IMR-90 (cell line): Measurements from ENCODE around the gene EED.

Source experiments
- CTCF ChIP-seq: conservative IDR thresholded peaks from 2 replicates; pipeline ENCODE4 v1.5.1; 2012; ENCODE audit warnings: mild to moderate bottlenecking, low read depth, low read length, improper control_type of control experiment
- FOS ChIP-seq: fragments of 150-350 bp; IDR thresholded peaks from 2 replicates; pipeline ENCODE4 v1.6.1; 2016; ENCODE audit warnings: low read depth, low read length
- RAD21 ChIP-seq: IDR thresholded peaks from 2 replicates; pipeline ENCODE4 v1.6.1; 2012; ENCODE audit warnings: low read length, improper control_type of control experiment
- RCOR1 ChIP-seq: IDR thresholded peaks from 2 replicates; pipeline ENCODE4 v1.6.1; 2012; ENCODE audit warnings: mild to moderate bottlenecking, low read length, improper control_type of control experiment; ENCODE audit not compliant: insufficient replicate concordance

DNA sequence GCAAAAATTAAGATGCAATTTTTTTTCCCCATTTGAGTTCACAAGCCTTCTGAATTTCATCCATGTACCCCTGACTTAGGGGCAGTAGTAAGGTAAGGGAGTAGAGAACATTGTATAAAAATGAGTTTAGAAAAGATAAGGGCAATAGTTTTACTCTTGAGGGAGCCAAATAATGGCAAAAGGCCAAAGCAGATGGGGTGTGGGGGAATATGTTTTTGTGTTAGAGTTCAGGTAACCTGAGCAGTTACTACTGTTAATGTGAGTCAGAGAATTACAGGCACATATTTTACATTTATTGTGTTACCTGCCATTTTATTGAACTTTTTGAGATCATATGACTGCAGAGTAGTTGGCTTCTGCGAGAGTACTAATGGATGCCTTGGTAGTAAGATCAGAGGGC lies 3.1 kb downstream of the EED start:
- TF ChIP-seq RAD21 (no peak), RCOR1 (no peak), CTCF (no peak), FOS (no peak)
